Stimulated activated CD8-positive, alpha-beta memory T cell treated with anti-CD3 and anti-CD28 coated beads, Interleukin-4, amount 100 ng/mL, for 4 hours (primary cell): ENCODE data around the gene RSPO3.

Source experiments
- DNase-seq, 2 donors: peaks; one replicate each; pipeline ENCODE4 v3.0.0-alpha.2; 2020; ENCODE audit warnings: low read depth in 2 of 2, low spot score in 1 of 2

Gene RSPO3

DNA sequence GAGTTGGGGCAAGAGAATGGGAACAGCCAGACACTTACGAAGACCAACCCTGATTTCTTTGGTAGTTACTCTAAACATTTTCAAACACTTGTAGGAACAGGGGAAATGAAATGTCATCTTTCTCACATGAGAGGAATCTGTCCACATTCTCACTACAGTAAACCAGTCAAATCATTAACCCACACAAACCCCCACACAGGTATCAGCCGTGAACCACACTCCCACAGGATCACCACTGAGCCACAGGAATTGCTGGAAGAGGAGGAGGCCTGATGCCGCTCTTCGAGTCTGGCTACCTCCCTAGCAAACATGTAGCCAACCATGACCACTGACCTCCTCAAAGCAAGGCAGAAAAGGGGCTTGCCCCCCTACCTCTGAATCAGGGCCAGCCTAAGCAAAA lies 6.9 kb upstream of the RSPO3 start:
- no peak for DNase-seq

DNA sequence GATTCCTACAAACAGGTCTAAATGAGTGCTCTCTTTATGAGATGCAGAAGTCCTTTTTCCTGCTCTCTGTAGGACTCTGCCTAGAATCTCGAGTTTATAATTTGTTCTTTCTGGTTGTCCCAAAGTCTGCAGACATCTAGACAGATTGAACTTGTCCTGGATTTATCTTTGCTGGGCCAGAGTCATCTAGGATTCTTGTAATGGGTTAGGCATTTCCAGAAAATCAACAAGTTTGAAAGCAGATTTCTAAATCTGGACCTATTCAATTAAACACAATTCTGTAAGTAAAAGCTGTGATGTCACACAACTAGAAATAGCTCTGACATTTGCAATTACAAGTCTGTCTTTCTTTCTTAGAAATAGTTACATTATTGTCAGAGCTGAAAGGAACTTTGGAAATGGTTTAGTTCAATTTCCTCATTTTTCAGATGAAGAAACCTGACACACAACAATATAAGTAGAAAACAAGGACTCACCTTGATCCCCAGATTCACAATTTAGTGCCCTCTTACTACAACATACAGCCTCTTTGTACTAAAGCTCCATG lies 4.2 kb upstream of the RSPO3 start:
- DNase-seq, result no peak

DNA sequence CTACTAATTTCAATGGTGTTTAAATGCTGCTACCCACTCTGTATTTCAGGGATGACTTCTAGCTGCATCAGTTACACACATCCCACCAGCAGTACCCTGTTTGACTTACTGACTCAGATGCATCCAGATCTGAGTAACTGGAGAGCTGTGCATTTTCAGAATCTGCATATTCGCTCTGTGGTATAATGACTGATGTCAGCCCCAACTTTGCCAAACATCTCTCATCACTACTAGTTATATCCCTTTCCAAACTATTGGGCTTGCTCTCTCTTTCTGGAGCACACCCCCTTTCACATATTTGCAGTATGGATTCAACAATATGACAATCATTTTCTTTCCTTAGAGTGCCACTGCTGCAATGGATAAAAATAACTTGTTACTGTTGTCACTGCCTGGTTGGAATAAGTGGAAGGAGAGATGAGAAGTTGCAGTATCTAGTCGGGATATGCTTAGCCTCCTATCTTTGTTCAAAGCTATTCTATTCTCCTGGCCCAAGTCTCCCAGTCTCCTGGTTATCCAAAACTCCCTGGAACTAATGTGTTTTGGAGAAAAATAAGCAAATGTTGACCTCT lies 3.3 kb upstream of the RSPO3 start:
- DNase-seq, result no peak

DNA sequence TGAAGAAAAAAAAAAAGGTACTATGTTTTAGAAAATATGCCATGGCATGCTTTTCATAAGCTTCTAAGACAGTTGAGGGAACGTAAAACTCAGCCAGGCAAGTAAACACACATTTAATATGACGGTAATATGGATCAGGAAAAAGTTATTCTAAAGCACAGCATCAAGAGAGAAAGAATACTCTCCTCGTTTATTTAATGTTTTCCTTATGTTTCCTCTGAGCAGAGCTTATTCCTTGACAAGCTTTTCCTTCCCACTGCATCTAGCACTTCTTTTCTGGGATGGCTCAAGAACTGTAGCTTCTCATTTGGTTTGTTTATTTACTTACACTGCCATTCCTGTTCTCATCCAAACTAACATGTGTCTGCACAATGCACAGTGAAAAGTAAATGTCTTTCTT lies 2.7 kb upstream of the RSPO3 start:
- DNase-seq, result no peak

DNA sequence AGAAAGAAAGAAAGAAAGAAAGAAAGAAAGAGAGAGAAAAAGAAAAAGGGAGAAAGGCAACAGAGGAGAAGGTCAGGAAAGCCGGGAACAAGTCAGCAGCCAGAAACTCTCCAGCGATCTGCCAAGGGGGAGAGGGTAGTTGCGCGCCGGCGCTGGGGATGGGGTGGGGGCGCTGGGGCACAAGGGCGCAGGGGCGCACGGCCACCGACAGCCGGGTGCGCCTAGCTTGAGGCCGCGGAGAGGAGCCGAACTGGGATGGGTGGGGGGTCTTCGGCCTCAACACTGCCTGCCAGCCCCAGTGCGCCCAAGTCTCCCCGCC lies 533 bp upstream of the RSPO3 start:
- no peak for DNase-seq

DNA sequence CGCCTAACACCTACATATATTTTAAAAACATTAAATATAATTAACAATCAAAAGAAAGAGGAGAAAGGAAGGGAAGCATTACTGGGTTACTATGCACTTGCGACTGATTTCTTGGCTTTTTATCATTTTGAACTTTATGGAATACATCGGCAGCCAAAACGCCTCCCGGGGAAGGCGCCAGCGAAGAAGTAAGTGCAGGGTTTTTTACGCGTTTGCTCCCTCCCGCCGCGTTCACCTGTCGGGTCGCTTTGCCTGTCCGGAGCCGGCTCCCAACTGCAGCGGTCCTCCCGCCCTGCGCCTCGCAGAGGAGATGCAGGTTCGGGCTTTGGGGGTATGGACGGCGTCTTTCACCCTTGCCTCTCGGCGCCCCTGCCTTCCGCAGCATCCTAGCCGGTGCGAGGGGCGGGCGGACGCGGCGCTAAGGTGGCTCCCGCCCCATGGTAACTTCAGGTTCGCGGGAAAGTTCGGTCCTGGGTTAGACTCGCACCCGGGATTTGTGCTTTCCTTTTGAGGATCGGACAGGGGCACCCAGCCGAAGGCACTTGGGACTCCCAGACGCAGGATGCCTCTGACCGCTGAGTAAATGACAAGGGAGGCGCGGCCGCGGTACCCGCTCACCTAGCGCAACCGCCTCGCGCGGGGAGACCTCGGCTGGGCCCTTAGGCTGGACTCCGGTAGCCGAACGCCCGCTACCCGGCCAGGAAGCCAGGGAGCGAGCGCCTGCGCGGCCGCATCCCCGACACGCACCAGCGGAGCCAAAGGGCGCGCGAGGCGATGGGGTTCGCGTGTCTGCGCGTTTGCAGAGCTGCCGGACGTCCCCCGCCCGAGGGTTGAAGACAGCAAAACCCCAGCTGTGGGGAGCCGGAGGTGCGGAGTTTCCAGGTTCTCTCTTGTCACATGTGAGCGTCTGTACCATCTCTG lies 891 bp downstream of the RSPO3 start:
- no peak for DNase-seq

DNA sequence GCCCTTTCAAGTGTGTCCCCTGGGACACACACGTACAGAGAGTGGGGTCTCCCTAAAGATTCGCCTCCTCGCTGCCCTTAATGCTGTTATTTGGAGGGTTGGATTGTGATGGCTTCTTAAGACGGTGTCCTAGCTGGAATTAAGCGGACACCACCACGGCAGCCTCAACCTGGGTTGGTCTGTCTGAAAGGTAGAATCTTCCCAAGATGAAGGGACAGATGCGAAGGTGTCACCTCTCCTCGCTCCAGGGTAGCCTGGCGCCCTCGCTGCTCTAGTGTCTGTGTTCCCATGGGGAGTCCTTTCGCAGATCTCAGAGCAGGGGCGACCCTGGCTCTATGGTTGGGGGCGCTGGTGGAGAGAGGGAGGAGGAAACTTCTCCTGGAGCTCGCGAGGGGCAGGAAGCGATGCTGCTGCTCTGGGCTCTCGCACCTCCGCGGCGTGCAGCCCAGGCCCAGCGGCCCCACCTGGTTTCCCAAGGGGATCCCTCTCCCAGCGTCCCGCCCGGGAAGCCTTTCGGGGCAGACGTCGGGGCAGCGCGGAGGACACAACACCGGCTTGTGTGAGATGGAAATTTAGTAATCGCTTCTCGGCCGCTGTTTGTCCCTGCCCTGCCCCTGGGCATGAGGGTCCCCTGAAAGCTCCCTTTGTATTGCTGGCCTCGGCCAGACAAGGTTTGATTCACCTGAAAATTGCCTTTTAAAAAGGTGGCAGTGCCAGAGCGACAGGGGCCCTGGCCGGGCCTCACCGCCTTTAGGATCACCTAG lies 1.7 kb downstream of the RSPO3 start:
- no peak for DNase-seq

DNA sequence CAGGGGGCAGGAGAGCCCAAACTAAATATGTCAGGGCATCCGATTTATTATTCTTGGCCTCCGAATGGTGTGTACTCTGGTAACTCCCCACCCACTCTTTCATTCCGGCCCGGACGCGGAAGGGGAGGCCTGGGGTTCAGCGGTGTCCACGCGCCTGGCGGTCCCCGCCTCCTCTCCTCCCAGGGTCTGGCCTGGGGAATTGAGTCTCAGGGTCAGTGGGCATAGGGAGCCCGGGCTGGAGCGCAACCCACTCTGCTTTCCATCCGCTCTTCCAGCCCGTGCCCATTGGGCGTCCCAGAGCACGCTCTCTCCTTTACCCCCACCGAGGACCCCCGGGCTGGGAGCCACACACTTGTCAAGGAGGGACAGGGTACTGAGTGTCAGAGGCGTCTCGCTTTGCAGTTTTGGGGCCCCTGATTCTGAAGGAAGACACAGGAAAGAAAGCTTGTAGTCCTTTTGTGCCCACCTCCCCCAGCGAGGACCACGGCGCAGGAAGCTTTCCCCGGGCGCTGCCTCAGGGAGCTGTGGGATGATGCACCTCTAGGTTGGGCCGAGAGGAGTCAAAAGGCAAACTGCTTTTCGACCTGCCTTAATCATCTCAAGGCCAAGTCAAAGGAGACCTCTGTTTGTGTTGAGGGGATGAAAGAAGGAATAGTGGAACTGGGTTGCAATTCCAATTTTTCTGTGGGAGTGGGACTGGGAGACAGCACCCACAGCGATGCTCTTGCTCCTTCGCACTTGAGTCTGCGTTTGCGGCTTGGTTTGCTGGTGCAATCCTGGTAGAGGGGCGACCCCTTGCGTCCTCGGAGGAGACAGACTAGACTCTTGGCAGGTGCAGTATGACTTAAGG lies 2.5 kb downstream of the RSPO3 start:
- DNase-seq, result peak in 1 of 2 donors; percentile 6

DNA sequence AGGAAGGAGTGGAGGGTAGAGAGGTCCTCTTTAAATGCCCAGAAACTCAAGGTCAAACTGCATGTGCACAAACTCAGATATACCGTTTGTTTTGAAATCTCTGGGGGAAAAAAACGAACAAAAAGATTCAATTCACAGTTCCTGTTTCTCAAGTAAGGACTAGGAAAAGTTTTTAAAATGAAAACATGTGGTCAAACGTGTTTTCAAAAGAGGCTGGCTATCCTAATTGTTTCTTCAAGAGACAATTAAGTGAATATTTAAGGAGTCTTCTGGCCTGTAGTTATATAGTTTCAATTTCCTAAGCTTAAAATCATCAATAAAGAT lies 3.1 kb downstream of the RSPO3 start:
- DNase-seq, result no peak

DNA sequence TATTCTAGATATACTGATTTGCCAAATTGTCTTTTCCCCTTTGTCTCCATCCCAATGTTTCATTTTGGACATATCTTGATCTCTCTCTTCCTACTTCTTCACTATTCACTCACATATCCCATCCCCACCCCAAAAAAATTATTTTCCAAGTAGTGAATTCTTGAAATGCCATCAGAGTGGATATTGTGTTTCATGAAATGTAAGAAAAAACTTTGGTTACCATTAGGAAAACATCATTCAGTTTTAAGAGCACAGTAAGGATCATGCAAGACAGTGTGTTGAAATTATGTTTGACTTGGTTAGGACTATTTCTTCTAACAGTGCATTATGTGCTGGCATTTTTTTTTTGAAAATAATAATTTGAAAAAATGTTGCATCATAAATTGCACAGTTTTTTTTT lies 5.7 kb downstream of the RSPO3 start:
- no peak for DNase-seq

DNA sequence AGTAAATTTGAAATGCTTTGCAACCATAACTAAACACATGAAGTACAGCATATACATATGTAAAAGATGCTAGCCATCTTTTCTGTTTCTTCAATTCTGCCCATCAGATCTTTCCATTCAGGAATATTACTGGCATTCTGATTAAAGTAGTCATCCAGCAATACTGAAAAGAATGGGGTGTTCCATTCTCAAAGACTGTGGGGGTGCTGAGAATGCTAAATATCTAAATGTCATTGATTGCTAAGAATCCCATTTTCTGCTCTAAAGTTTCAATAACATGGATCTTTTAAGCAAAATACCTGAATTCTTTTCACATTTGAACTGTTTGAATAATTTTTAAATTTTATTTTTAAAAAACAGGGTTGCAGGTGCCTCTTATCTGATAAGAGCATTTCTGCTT lies 6.2 kb downstream of the RSPO3 start:
- no peak for DNase-seq

DNA sequence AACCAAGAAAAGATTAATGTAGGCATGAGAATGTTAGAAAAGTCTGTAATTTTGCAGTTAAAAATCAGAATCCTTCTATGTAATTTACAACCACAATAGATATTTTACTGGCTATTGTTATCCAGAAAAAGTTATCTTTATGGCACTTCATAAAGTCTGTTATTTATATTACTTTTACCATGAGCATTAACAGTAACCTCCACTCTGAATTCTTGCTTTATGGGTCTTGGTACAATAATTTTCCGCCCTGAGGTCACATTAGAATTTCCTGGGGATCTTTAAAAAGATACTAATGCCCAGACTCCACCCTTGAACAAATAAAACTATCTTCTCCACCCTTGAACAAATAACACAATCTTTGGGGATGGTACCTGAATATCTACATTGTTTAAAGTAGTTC lies 9.6 kb downstream of the RSPO3 start:
- no peak for DNase-seq

DNA sequence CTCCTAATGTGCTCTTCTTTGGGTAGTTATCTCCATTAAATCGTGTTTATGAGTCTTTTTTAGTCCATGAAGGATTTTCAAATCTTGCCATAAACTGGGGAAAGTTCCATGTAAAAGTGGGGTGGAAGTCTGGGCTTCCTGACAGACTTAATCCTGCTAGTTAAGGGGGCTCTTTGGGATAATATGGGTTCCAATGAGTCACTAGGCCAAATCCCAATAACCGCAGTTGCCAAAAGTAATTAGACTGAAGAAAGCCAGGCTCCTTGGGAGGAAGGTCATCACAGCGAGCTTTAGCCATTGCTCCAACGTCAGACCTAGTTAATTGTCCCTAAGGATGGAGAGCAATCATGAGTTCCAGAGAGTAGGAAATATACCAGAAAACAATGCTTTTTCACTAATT lies 10.8 kb downstream of the RSPO3 start:
- DNase-seq, result no peak

DNA sequence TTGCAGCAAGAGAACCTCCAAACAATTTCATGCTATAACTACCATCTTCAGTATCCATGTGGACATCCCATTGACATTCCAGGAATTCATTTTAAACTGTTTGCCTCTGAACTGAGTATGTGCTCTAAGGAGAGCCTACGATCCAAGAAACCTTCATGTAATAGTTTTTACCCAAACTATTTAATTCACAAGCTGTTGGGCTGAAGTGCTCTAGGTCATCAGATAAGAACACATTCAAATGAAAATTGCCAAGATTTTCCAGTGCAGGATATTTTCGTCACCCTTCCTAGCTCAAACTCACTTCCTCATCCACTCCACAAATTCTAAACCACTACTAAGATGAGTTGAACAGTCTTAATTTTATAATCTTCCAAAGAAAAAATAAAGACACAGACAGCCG lies 12.8 kb downstream of the RSPO3 start:
- no peak for DNase-seq

DNA sequence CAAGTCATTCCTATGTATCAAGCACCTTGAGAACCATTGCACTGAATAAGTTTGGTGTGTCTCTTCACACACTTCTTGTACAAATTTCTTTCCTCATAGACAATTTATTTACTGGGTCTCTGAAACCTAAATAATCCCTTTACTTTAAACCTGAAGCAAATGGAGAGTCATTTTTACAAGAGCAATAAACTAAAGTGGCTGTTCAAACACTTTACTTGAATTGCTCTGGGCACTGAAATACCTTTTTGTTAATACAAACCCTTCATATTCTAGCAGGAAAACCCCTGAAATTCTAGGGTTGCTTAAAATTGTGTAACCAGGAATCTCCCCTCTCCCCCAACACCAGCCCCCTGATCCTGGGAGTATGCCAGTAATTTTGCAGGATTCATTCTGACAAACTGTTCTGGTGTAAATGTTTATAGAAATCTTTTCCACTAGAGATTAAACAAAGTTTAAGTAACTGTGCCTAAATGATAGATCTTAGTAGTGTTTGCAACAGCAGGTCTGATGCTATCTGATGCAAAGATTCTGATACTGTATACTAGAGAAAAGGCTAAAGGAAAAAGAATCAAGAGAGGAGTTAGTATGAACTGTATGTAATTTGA lies 13.4 kb downstream of the RSPO3 start:
- no peak for DNase-seq

DNA sequence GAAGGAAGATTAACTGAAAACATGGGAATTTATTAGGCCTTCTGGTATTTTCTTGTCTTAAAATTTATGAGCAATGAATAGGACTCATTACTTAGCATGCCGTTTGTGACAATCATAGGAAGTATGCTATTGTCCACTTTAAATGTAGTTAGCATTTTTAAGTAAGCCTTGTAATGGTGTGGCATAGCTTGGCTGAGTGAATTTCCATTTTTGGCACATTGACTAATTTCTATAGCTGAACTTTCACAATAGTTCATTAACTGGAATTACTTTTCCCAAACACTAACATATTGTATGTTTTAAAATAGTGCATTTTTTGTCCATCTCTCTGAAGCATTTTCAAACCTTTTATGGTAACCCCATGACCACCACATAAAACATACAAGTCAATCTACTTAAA lies 15.7 kb downstream of the RSPO3 start:
- DNase-seq, result no peak

DNA sequence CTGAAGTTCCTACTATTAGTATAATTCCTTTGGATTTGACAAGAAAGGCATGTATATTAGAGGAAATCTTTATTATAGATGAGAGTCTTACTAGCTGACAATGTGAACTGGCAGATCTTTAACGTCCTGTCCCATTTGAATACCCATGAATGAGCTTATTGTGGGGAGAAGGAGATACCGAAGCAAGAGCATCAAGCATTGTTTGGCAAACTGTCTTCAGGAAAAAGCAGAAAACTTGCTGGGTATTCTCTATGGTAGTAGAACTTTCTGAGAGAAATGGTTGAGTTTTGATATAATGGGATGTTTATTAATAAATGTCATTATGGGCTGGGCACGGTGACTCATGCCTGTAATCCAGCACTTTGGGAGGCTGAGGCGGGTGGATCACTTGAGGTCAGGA lies 18.3 kb downstream of the RSPO3 start:
- no peak for DNase-seq

DNA sequence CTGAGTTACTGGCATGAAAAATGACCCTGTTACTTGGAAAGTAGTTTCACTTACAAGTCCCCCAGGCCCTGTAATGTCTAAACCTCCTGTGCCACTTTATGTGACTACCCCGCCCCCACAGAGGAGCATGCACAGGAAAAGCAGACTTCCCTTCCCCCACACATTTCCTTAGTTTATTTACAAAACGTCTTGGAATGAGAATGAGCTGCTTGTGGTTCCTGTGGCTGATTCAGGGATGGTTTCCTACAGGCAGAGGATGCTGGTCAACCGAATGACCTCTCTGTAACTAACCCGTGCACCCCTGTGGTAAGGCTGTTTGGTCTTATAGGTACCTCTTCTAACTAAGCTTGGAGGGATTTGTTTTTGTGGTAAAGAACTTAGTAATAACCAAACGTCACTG lies 28.5 kb downstream of the RSPO3 start:
- no peak for DNase-seq

DNA sequence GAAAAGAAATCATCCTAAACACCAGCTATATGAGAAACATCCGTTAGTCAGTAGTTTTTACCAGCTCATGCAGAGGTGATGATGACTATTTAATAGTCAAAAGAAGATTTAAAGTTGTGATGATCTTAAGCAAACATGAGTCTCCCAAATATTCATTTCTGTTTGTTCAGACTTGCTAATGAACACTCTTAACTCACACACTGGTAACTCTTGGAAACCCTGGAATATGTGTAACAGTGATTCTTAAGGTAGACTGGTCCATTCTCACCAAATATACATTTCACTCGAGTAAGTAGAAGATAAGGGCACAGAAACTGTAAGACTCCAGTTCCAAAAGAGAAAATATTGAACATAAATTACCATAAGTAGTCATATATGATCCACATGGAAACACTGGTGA lies 29.1 kb downstream of the RSPO3 start:
- DNase-seq, result no peak

DNA sequence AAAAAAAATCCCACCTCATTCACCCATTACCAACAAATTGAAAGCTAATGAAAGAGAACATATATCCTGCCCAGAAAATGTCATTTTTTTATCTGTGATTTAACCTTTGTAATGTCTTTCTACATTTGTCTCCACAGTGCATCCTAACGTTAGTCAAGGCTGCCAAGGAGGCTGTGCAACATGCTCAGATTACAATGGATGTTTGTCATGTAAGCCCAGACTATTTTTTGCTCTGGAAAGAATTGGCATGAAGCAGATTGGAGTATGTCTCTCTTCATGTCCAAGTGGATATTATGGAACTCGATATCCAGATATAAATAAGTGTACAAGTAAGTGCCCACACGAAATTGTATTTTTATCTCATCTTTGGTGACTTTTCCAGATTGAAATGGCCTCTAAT lies 30.0 kb downstream of the RSPO3 start:
- DNase-seq, result no peak

DNA sequence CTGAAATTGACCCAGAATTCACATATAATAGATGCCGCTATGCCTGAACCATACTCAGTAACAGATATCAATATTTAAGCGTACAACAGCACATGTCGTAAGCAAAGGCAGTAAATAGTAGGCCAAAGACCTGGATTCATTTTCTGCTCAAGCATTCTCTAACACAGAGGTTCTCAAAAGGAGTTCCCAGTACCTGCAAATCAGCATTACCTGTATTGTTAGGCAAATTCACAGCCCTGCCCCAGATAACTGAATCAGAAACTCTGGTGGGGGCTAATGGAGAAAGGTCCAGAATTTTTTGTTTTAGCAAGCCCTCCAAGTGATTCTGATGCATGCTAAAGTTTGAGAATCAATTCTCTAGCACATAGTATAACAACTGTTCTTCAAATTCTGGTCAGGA lies 36.0 kb downstream of the RSPO3 start:
- DNase-seq, result no peak
